GM18511 (cell line): ENCODE results near the gene KLK4.
A peak's percentile ranks its signal among the peaks of the same experiment; 100 is the strongest.
"Not testable (repeated sequence)": the region's sequence is repeated elsewhere in the genome, so short reads cannot be mapped to it uniquely, and the experiment has no call there.

ENCODE experiments used
- ATAC-seq: cut with Tn5 transposase; IDR thresholded peaks from one replicate; pipeline ENCODE4 v1.9.1; 2021; ENCODE audit warnings: mild to moderate bottlenecking, moderate library complexity; ENCODE audit not compliant: unreplicated experiment

KLK4 gene

GRCh38 chr19:50916069-50916468, 4.9 kb upstream of the KLK4 start:
- ATAC-seq, result no peak

- no peak for ATAC-seq
Observed at GRCh38 chr19:50912727-50913716, 1.8 kb upstream of the KLK4 start.

GRCh38 chr19:50912102-50912599, 956 bp upstream of the KLK4 start:
- ATAC-seq, result no peak

DNA sequence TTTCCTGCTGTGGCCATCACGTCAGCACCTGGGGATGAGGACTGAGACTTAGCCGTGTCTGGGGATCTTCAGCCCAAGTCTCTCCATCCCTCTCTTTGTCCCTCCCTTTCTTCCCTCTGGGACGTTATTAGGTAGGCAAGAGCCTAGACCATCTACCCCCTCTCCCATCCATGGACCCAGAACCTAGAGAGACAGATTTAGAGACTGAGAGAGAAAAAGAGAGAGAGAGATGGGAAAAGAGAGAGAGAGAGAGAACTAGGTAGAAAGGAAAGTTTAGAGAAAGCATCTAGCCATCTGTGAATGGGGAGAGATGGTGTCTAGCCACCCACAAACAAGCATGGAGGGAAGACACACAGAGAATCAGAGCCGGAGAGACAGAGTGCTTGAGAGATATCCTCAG, 473 bp downstream of the KLK4 start:
- no peak for ATAC-seq

DNA sequence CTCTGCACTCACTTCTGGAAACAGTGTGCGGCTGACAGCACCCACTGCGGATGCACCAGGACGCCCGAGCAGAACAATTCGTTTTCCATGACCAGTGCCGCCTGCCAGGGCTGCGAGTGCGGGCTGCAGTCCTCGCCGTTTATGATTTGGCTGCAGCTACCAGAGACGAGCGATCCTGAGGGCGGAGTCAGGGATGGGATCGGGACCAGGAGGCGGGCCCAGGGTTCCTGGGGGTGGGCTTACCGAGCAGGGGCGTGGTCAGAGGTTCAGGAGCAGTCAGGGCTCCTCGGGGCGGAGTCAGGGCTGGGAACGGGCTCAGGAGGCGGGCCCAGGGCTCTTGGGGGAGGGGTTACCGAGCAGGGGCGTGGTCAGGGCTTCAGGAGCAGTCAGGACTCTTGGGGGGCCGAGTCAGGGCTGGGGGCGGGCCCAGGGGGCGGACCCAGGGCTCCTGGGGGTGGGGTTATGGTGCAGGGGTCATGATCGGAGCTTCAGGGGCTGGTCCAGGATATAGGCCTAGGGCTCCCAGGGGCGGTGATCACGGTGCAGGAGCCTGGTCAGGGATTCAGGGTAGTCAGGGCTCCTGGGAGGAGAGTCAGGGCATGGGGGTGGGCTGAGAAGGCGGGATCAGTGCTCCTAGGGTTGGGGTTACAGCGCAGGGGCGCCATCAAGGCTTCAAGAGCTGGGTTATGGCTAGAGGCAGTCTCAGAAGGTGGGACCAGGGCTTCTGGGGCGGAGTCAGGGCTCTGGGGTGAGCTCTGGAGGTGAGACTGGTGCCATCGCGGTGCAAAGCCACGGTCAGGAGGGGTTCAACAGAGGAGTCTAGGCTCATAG, 1.7 kb downstream of the KLK4 start:
- ATAC-seq, result no peak

GRCh38 chr19:50908336-50908735, 2.9 kb downstream of the KLK4 start:
- ATAC-seq, result no peak

DNA sequence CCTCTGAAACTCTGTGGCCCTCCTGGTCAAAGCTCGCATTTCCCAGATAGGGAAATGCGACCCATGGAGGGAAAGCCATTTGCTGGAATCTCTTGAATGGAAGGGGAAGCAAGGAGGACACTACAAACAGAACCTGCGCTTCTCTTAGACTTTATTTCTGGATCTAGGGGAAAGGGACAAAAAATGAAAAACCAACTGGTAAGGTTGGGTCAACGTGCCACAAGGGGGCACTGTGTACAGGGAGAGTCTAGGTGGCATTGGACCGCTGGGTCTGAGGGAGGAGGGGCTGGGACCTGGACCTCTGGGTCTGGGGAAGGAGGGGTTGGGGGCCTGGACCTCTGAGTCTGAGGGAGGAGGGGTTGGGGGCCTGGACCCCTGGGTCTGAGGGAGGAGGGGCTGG, 5.0 kb downstream of the KLK4 start:
- ATAC-seq, result no peak

GRCh38 chr19:50902640-50903039, 8.6 kb downstream of the KLK4 start:
- ATAC-seq, result no peak

- no peak for ATAC-seq
Observed at GRCh38 chr19:50899569-50899968, 11.6 kb downstream of the KLK4 start.

DNA sequence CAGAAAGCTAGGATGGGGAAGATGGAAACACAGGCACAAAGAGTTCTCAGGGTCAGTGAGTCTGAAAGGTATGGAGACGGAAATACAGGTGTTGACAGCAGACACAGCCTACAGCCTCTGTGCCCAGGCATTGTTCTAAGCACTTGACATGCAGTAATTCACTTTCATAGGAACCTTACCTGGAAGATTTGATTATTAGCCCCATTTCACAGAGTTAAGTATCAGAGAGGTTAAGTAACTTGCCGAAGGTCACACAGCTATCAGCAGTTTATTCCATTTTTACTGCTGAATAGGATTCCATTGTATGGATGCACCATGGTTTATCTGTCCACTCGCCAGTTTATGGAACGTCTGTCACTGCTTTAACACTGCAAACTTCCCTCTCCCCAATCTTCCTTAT, 13.2 kb downstream of the KLK4 start:
- ATAC-seq, result no peak

- ATAC-seq, result no peak
Observed at GRCh38 chr19:50897612-50898011, 13.6 kb downstream of the KLK4 start.

- ATAC-seq, result peak; percentile 27
Observed at GRCh38 chr19:50897191-50897607, 14.0 kb downstream of the KLK4 start.

GRCh38 chr19:50896591-50897190, 14.5 kb downstream of the KLK4 start:
- ATAC-seq, result peak; percentile 95

DNA sequence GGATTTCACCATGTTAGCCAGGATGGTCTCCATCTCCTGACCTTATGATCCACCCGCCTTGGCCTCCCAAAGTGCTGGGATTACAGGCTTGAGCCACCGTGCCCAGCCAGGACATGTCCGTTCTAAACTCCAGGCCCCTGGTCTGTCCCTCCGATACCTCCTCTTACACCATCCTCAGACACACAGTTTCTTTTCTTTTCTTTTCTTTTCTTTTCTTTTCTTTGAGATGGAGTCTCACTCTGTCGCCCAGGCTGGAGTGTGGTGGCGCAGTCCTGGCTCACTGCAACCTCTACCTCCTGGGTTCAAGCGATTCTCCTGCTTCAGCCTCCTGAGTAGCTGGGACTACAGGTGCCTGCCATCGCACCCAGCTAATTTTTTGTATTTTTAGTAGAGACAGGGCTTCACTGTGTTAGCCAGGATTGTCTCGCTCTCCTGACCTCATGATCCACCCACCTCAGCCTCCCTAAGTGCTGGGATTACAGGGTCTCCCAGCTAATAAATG, 15.1 kb downstream of the KLK4 start:
- not testable (repeated sequence) for ATAC-seq

- ATAC-seq, result no peak
Observed at GRCh38 chr19:50894478-50895356, 16.5 kb downstream of the KLK4 start.

GRCh38 chr19:50893047-50893736, 18.0 kb downstream of the KLK4 start:
- ATAC-seq, result no peak

DNA sequence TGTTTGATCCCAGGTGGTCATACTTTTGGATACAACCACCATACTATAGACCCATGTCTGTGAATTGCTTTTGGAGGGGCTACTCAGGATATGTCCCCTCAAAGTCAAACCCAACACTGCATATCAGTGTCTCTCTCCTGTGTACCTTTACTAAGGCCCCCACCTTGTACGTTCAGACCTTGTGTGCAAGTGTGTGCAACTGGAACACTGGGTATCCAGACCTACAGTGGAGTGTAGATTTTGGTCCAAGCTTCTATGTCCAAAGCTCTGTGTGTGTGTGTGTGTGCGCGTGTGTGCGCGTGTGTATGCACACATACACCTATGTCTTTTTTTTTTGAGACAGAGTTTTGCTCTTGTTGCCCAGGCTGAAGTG, 20.0 kb downstream of the KLK4 start:
- no peak for ATAC-seq

DNA sequence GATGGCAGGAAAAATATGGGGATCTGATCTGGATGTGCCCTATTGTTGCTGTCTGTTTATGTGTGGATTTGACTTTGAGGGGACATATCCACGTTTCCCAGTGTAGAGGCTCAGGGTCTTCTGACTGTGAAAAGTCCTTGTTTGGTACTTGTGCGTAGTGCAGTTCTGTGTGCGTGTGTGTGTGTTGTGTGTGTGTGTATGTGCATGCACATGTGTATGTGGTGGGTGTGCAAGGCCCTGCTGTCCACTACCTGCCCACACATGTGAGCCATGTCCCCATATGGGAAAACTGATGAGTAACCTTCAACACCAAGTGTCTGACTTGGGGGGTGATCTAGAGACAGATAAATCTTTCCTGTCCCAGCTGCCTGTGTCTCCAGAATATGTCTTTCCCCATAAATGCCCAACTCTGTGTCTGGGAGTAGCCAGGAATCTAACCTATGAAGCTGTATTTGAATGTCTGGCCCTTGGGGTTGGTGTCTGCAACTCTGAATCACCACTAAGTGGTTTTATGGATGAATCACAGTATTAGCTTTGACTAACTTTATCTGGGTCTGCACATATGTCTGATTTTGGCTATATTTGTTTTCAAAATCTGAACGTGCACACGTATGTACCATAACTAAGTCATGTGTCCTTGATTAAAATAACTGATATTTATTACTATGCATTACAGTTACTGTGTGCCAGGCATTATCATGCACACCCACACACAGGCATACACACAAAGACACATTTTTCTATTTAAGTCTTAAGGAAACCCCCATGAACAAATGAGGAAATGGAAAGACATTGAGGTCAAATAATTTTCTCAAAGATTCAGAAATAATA, 20.6 kb downstream of the KLK4 start:
- ATAC-seq, result no peak

- ATAC-seq, result no peak
Observed at GRCh38 chr19:50889638-50890037, 21.6 kb downstream of the KLK4 start.
